SHP77 treated with DMSO at 0.1 percent for 48 hours (cell line): ENCODE measurements around the gene RHOT2.

Experiments
- DNase-seq: peaks from one replicate; lab custom pipeline; 2025; lab: John Stamatoyannopoulos, UW

The RHOT2 gene

GRCh38 chr16:715477-716199 is 47.7 kb downstream of the RHOT2 start:
- DNase-seq, result no peak

- no peak for DNase-seq
These were observed 48.3 kb downstream of the RHOT2 start for GRCh38 chr16:716200-716568.

GRCh38 chr16:716768-717325 is 48.9 kb downstream of the RHOT2 start:
- DNase-seq, result no peak

GRCh38 chr16:717450-718245 is 49.7 kb downstream of the RHOT2 start:
- DNase-seq, result no peak

GRCh38 chr16:718389-718788 is 50.5 kb downstream of the RHOT2 start:
- no peak for DNase-seq

- DNase-seq, result no peak
These were observed 51.0 kb downstream of the RHOT2 start for GRCh38 chr16:718922-719321.

GRCh38 chr16:719815-720446 is 52.0 kb downstream of the RHOT2 start:
- DNase-seq, result no peak

- DNase-seq, result peak; percentile 76
These were observed 52.6 kb downstream of the RHOT2 start for GRCh38 chr16:720447-720989.

GRCh38 chr16:720990-721764 is 53.2 kb downstream of the RHOT2 start, which contains the start of gene ANTKMT:
ANTKMT (plus strand) TSS chr16:721146; CDS start chr16:721275, 129 bp downstream.
- peak; percentile 53 for DNase-seq

GRCh38 chr16:721765-722540 is 54.0 kb downstream of the RHOT2 start:
- DNase-seq, result no peak

- no peak for DNase-seq
These were observed 55.1 kb downstream of the RHOT2 start for GRCh38 chr16:722835-723633.

GRCh38 chr16:723695-724094 is 55.8 kb downstream of the RHOT2 start:
- DNase-seq, result no peak
